Measurements from ENCODE around the gene UBE2E2. TPM values are rescaled to one million over a fixed set of nuclear protein-coding genes. Genes with fewer than 3 reads are reported as not detected.
"Not testable (repeated sequence)": the region's sequence is repeated elsewhere in the genome, so short reads cannot be mapped to it uniquely, and the experiment has no call there.

UBE2E2 gene
- total and polyA plus RNA-seq, 2 of the 13 experiments (the other 11 are each of a cell fraction or from before 2014, with no cell fraction given) = 0.77 to 1.5 TPM

DNA sequence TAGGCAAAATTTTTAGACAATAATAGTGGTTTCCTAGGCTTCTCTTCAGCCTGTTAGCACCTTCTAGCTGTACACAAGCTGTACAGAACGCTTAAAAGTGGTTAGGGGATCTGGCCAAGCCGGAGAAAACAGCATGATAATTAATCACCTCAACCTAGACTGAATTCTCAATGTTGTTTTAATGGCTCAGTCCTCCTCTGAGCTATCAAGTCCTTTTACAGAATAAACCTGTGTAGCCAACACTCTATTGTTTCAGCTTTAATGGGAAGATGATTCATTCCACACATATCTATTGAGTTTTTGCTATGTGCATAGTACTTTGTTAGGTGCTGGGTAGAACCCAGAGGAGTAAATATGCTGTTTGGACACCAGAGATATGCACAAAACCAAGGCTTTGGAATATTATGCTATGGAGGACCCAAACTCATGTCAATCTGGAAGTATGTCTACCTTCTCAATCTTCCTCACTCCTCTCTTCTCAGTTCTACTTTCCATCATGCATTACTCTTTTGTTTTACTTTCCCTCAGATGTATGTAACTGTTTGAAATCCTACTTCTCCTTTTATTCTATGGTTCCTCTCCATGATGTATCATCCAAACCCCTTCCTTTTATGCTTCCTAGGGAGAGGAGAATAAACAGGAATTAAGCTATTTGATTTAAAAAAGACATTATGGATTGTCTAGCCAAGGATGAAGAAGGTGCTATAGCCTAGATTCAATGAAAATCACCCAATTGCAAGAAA lies 27.6 kb upstream of the UBE2E2 start (continued):
- no peak for TF ChIP-seq GLI4 (CRISPR knock-in tag; IDR thresholded peaks at IDR 0.05; ENCODE audit: borderline replicate concordance)

DNA sequence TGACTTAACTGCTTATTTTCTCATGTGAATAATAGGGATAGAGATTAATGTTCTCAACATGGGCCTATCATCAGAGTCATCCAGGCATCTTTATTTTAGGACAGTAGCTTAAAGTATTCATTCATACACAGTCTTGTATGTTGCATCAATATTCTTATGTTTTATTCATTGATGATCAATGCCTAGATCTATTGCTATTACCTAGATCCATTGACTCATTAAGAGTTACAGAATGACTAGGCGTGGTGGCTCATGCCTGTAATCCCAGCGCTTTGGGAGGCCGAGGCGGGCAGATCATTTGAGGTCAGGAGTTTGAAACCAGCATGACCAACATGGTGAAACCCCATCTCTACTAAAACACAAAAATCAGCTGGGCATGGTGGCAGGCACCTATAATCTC lies 26.3 kb upstream of the UBE2E2 start:
- H3K4me1 ChIP-seq (ENCODE audit: insufficient read depth, low read length); H4K20me1 ChIP-seq (ENCODE audit: insufficient read depth, low read length); H2AFZ ChIP-seq (ENCODE audit: low read length); in situ Hi-C loops (cut with HindIII; ENCODE audit: extremely low pct_ligation_motif_present, low pct_unique_long_range_greater_than_20kb); H3K9me3 ChIP-seq (ENCODE audit: low read length); H3K36me3 ChIP-seq (replicated peaks in 1 of 2; ENCODE audit: control insufficient read depth in 1 of 2, insufficient read depth in 2 of 2, low read length in 2 of 2); H3K9ac ChIP-seq (ENCODE audit: insufficient read depth, low read depth, low read length); H3K4me3 ChIP-seq (replicated peaks in 1 of 3; ENCODE audit: insufficient read depth in 1 of 3, low read depth in 2 of 3, low read length in 3 of 3); H3K4me2 ChIP-seq (ENCODE audit: low read depth, low read length); FAIRE-seq; intact Hi-C loops (cut with micrococcal nuclease; ENCODE audit: unreplicated experiment); POLR2A ChIA-PET; CTCF ChIA-PET (ENCODE audit: low intra/inter-chr PET ratio, low total read pairs); H3K27ac ChIP-seq (ENCODE audit: extremely low read length, insufficient read depth, low read length); H3K27me3 ChIP-seq (ENCODE audit: control insufficient read depth in 1 of 2, insufficient read depth in 2 of 2, low read length in 2 of 2); ATAC-seq; DNase-seq (ENCODE audit: low spot score); H3K79me2 ChIP-seq (ENCODE audit: insufficient read depth, low read length); BruUV-seq (replicated peaks): not testable (repeated sequence)
- WGBS (ENCODE audit: low lambda C conversion rate) = 2% methylated on average over 4 of the region's 4 CpGs

- CTCF ChIA-PET (ENCODE audit: low intra/inter-chr PET ratio, low total read pairs) = no interaction called here
- TF ChIP-seq TRIM22 (IDR thresholded peaks at IDR 0.05) (no peak), GLMP (CRISPR knock-in tag; IDR thresholded peaks at IDR 0.05; ENCODE audit: borderline replicate concordance) (no peak), SETDB1 (CRISPR knock-in tag; IDR thresholded peaks at IDR 0.05; ENCODE audit: borderline replicate concordance) (no peak), ZBTB38 (CRISPR knock-in tag; IDR thresholded peaks at IDR 0.05) (no peak), MTERF4 (CRISPR knock-in tag; IDR thresholded peaks at IDR 0.05) (no peak)
- TF ChIP-seq, protein P1, sequence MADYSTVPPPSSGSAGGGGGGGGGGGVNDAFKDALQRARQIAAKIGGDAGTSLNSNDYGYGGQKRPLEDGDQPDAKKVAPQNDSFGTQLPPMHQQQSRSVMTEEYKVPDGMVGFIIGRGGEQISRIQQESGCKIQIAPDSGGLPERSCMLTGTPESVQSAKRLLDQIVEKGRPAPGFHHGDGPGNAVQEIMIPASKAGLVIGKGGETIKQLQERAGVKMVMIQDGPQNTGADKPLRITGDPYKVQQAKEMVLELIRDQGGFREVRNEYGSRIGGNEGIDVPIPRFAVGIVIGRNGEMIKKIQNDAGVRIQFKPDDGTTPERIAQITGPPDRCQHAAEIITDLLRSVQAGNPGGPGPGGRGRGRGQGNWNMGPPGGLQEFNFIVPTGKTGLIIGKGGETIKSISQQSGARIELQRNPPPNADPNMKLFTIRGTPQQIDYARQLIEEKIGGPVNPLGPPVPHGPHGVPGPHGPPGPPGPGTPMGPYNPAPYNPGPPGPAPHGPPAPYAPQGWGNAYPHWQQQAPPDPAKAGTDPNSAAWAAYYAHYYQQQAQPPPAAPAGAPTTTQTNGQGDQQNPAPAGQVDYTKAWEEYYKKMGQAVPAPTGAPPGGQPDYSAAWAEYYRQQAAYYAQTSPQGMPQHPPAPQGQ (CRISPR knock-in tag; IDR thresholded peaks at IDR 0.05; ENCODE audit: borderline replicate concordance) = no peak
- TF ChIP-seq, protein P2, sequence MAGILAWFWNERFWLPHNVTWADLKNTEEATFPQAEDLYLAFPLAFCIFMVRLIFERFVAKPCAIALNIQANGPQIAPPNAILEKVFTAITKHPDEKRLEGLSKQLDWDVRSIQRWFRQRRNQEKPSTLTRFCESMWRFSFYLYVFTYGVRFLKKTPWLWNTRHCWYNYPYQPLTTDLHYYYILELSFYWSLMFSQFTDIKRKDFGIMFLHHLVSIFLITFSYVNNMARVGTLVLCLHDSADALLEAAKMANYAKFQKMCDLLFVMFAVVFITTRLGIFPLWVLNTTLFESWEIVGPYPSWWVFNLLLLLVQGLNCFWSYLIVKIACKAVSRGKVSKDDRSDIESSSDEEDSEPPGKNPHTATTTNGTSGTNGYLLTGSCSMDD (CRISPR knock-in tag; IDR thresholded peaks at IDR 0.05) = no peak
Measured at GRCh38 chr3:23182996-23183513, 20.1 kb upstream of the UBE2E2 start.

More at GRCh38 chr3:23182996-23183513, 20.1 kb upstream of the UBE2E2 start:
- POLR2A ChIA-PET = no interaction called here
- DNase-seq (ENCODE audit: low spot score) (no peak), ATAC-seq (no peak), FAIRE-seq (no peak)
- Histone ChIP-seq H4K20me1 (ENCODE audit: insufficient read depth, low read length) (no peaks in the 10 kb centered on the region), H3K4me3 (replicated peaks in 1 of 3; ENCODE audit: insufficient read depth in 1 of 3, low read depth in 2 of 3, low read length in 3 of 3) (no peak overlapping the region), H3K27ac (ENCODE audit: extremely low read length, insufficient read depth, low read length) (no peak overlapping the region), H2AFZ (ENCODE audit: low read length) (no peak overlapping the region), H3K9me3 (ENCODE audit: low read length) (no peaks in the 10 kb centered on the region), H3K9ac (ENCODE audit: insufficient read depth, low read depth, low read length) (no peak overlapping the region), H3K27me3 (ENCODE audit: control insufficient read depth in 1 of 2, insufficient read depth in 2 of 2, low read length in 2 of 2) (no peaks in the 10 kb centered on the region), H3K36me3 (replicated peaks in 1 of 2; ENCODE audit: control insufficient read depth in 1 of 2, insufficient read depth in 2 of 2, low read length in 2 of 2) (no peaks in the 10 kb centered on the region), H3K79me2 (ENCODE audit: insufficient read depth, low read length) (no peaks in the 10 kb centered on the region), H3K4me1 (ENCODE audit: insufficient read depth, low read length) (no peaks in the 10 kb centered on the region), H3K4me2 (ENCODE audit: low read depth, low read length) (no peak overlapping the region)
- intact Hi-C loops (cut with micrococcal nuclease; ENCODE audit: unreplicated experiment) = loop anchor here (5.0 kb wide), 1 partner anchor 579 kb away; no protein-coding TSS in a partner anchor
- BruUV-seq (replicated peaks) = no TSS peak
- in situ Hi-C loops (cut with HindIII; ENCODE audit: extremely low pct_ligation_motif_present, low pct_unique_long_range_greater_than_20kb) = no loop called here
- WGBS (ENCODE audit: low lambda C conversion rate) = 28% methylated on average over 3 of the region's 3 CpGs

All from HepG2 (cell line).